ENCODE results near the gene NDUFB5. TPM values are rescaled to one million over a fixed set of nuclear protein-coding genes. Genes with fewer than 3 reads are reported as not detected.

The NDUFB5 gene
- polyA plus RNA-seq, 1 of the 3 experiments (the other 2 are of a cell fraction), result 35.3 TPM

- no peaks in the 10 kb centered on the region for H3K9me2 ChIP-seq
- ChIA-PET POLR2A (interaction anchor here (0.6 to 1.6 kb wide), 4 partner anchors 48 to 1299 kb away, joined by 3 to 11 read pairs (median 3); partner anchors contain the start of genes MRPL47 and NDUFB5), CTCF (interaction anchor here (0.7 to 1.5 kb wide), 5 partner anchors 17 to 115 kb away, joined by 3 read pairs; no protein-coding TSS in a partner anchor)
- peaks cover 28% of the 10 kb centered on the region for H3F3A ChIP-seq (replicated peaks; ENCODE audit: insufficient read depth)
- peak overlapping the region; percentile 80 to 95 for H3K4me3 ChIP-seq (ENCODE audit: low read depth in 2 of 2, low read length in 1 of 2)
- H3K36me3 ChIP-seq (replicated peaks in 1 of 2; ENCODE audit: control insufficient read depth in 1 of 2, insufficient read depth in 2 of 2, low read length in 1 of 2), result peaks cover 0 to 4% of the 10 kb centered on the region in 2 experiments
- peak; percentile 82 for DNase-seq
- H2AFZ ChIP-seq (ENCODE audit: low read depth), result peak overlapping the region; percentile 85
- H3K9ac ChIP-seq, result peak overlapping the region; percentile 91
- 1% methylated on average over 18 of the region's 77 CpGs for WGBS (ENCODE audit: low lambda C conversion rate)
- H3K27me3 ChIP-seq (ENCODE audit: insufficient read depth), result no peaks in the 10 kb centered on the region
- H3K4me2 ChIP-seq, result peak overlapping the region; percentile 97
- no peaks in the 10 kb centered on the region for H3K9me3 ChIP-seq
- peaks cover 4 to 10% of the 10 kb centered on the region in 2 experiments; a peak in 2 of 4 replicates for H3K4me1 ChIP-seq (ENCODE audit: control insufficient read depth in 1 of 2, insufficient read depth in 2 of 2, low read depth in 1 of 2, low read length in 1 of 2)
- peaks cover 50% of the 10 kb centered on the region for H3K79me2 ChIP-seq (ENCODE audit: insufficient read depth)
- H3K27ac ChIP-seq (ENCODE audit: low read depth in 2 of 2, low read length in 1 of 2), result peak overlapping the region; percentile 90 to 93
- H4K20me1 ChIP-seq (ENCODE audit: insufficient read depth), result peaks cover 31% of the 10 kb centered on the region
- TF ChIP-seq GABPA (IDR thresholded peaks at IDR 0.05; ENCODE audit: low read depth) (no peak), RXRA (IDR thresholded peaks at IDR 0.05; ENCODE audit: borderline replicate concordance, low read depth) (no peak), FOXM1 (IDR thresholded peaks at IDR 0.05; ENCODE audit: low read depth) (no peak), EP300 (IDR thresholded peaks at IDR 0.05; ENCODE audit: borderline replicate concordance in 1 of 2, low read depth in 1 of 2, low read length in 1 of 2) (0 out of 4 replicates have a peak, but pooled peaks of 1 of the 2 experiments have one; percentile 16), POLR2AphosphoS5 (IDR thresholded peaks at IDR 0.05; ENCODE audit: low read depth, low read length) (0 out of 2 replicates have a peak, but pooled peaks have one; percentile 9), NFIC (IDR thresholded peaks at IDR 0.05; ENCODE audit: borderline replicate concordance) (no peak), TCF12 (IDR thresholded peaks at IDR 0.05) (no peak), NRF1 (IDR thresholded peaks at IDR 0.05; ENCODE audit: low read depth, low read length) (no peak), MEF2A (IDR thresholded peaks at IDR 0.05; ENCODE audit: borderline replicate concordance, low read depth) (no peak), GATA2 (CRISPR knock-in tag; IDR thresholded peaks at IDR 0.05) (no peak), CHD2 (IDR thresholded peaks at IDR 0.05; ENCODE audit: low read length, partially characterized antibody) (no peak), SIN3A (IDR thresholded peaks at IDR 0.05; ENCODE audit: borderline replicate concordance, low read depth, low read length) (peak; percentile 12; the same call in 1 of the 2 replicates), RAD21 (IDR thresholded peaks at IDR 0.05; ENCODE audit: low read length) (peak; percentile 46), EZH2phosphoT487 (IDR thresholded peaks at IDR 0.05; ENCODE audit: borderline replicate concordance, low read depth) (no peak), FOSL2 (IDR thresholded peaks at IDR 0.05; ENCODE audit: borderline replicate concordance, low read depth) (no peak), MXI1 (IDR thresholded peaks at IDR 0.05; ENCODE audit: low read depth, low read length) (peak; percentile 68; the same call in 1 of the 2 replicates), ZBTB33 (IDR thresholded peaks at IDR 0.05; ENCODE audit: borderline replicate concordance, low read depth) (no peak), TEAD4 (IDR thresholded peaks at IDR 0.05; ENCODE audit: borderline replicate concordance, insufficient read depth) (no peak), TAF1 (IDR thresholded peaks at IDR 0.05; ENCODE audit: borderline replicate concordance, low read depth, low read length) (no peak)
- TF ChIP-seq, protein P1, sequence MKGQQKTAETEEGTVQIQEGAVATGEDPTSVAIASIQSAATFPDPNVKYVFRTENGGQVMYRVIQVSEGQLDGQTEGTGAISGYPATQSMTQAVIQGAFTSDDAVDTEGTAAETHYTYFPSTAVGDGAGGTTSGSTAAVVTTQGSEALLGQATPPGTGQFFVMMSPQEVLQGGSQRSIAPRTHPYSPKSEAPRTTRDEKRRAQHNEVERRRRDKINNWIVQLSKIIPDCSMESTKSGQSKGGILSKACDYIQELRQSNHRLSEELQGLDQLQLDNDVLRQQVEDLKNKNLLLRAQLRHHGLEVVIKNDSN (IDR thresholded peaks at IDR 0.05; ENCODE audit: borderline replicate concordance, low read depth), result peak; percentile 55; the same call in 1 of the 2 replicates
- TF ChIP-seq, protein P2, sequence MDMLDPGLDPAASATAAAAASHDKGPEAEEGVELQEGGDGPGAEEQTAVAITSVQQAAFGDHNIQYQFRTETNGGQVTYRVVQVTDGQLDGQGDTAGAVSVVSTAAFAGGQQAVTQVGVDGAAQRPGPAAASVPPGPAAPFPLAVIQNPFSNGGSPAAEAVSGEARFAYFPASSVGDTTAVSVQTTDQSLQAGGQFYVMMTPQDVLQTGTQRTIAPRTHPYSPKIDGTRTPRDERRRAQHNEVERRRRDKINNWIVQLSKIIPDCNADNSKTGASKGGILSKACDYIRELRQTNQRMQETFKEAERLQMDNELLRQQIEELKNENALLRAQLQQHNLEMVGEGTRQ (IDR thresholded peaks at IDR 0.05; ENCODE audit: borderline replicate concordance, low read depth, low read length), result no peak
- TF ChIP-seq, protein P3, sequence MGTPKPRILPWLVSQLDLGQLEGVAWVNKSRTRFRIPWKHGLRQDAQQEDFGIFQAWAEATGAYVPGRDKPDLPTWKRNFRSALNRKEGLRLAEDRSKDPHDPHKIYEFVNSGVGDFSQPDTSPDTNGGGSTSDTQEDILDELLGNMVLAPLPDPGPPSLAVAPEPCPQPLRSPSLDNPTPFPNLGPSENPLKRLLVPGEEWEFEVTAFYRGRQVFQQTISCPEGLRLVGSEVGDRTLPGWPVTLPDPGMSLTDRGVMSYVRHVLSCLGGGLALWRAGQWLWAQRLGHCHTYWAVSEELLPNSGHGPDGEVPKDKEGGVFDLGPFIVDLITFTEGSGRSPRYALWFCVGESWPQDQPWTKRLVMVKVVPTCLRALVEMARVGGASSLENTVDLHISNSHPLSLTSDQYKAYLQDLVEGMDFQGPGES (IDR thresholded peaks at IDR 0.05; ENCODE audit: low read depth, low read length), result no peak
- TF ChIP-seq, protein P4, sequence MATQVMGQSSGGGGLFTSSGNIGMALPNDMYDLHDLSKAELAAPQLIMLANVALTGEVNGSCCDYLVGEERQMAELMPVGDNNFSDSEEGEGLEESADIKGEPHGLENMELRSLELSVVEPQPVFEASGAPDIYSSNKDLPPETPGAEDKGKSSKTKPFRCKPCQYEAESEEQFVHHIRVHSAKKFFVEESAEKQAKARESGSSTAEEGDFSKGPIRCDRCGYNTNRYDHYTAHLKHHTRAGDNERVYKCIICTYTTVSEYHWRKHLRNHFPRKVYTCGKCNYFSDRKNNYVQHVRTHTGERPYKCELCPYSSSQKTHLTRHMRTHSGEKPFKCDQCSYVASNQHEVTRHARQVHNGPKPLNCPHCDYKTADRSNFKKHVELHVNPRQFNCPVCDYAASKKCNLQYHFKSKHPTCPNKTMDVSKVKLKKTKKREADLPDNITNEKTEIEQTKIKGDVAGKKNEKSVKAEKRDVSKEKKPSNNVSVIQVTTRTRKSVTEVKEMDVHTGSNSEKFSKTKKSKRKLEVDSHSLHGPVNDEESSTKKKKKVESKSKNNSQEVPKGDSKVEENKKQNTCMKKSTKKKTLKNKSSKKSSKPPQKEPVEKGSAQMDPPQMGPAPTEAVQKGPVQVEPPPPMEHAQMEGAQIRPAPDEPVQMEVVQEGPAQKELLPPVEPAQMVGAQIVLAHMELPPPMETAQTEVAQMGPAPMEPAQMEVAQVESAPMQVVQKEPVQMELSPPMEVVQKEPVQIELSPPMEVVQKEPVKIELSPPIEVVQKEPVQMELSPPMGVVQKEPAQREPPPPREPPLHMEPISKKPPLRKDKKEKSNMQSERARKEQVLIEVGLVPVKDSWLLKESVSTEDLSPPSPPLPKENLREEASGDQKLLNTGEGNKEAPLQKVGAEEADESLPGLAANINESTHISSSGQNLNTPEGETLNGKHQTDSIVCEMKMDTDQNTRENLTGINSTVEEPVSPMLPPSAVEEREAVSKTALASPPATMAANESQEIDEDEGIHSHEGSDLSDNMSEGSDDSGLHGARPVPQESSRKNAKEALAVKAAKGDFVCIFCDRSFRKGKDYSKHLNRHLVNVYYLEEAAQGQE (IDR thresholded peaks at IDR 0.05; ENCODE audit: low read depth, low read length), result no peak; the same call in 1 of the 2 replicates
Measured at GRCh38 chr3:179653096-179653797, 48.7 kb downstream of the NDUFB5 start.
